MM.1S (cell line): ENCODE data around the gene USP44.

Source experiments
- EZH2 ChIP-seq: fragments of 300-600 bp; sonication (generic); optimal IDR thresholded peaks from 2 replicates; pipeline ENCODE3; 2017; ENCODE audit warnings: low read depth, mild to moderate bottlenecking, antibody characterized with exemption, low read length, mixed read lengths
- TF ChIP-seq, protein P1 (sequence below): fragments of 300-600 bp; sonication (generic); IDR thresholded peaks from 2 replicates; pipeline ENCODE4 v1.5.1; 2016; ENCODE audit warnings: antibody characterized with exemption, low read length, mixed read lengths

GRCh38 chr12:95594136-95594535 is 42.9 kb upstream of the USP44 start:
- TF ChIP-seq, protein P1, sequence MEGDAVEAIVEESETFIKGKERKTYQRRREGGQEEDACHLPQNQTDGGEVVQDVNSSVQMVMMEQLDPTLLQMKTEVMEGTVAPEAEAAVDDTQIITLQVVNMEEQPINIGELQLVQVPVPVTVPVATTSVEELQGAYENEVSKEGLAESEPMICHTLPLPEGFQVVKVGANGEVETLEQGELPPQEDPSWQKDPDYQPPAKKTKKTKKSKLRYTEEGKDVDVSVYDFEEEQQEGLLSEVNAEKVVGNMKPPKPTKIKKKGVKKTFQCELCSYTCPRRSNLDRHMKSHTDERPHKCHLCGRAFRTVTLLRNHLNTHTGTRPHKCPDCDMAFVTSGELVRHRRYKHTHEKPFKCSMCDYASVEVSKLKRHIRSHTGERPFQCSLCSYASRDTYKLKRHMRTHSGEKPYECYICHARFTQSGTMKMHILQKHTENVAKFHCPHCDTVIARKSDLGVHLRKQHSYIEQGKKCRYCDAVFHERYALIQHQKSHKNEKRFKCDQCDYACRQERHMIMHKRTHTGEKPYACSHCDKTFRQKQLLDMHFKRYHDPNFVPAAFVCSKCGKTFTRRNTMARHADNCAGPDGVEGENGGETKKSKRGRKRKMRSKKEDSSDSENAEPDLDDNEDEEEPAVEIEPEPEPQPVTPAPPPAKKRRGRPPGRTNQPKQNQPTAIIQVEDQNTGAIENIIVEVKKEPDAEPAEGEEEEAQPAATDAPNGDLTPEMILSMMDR = no peak
- TF ChIP-seq EZH2 = no peak
